ENCODE data around the gene TEX19. TPM values are rescaled to one million over a fixed set of nuclear protein-coding genes. Genes with fewer than 3 reads are reported as not detected.

Gene TEX19
- total RNA-seq, 2 experiments from 2014 or later, result not detected

DNA sequence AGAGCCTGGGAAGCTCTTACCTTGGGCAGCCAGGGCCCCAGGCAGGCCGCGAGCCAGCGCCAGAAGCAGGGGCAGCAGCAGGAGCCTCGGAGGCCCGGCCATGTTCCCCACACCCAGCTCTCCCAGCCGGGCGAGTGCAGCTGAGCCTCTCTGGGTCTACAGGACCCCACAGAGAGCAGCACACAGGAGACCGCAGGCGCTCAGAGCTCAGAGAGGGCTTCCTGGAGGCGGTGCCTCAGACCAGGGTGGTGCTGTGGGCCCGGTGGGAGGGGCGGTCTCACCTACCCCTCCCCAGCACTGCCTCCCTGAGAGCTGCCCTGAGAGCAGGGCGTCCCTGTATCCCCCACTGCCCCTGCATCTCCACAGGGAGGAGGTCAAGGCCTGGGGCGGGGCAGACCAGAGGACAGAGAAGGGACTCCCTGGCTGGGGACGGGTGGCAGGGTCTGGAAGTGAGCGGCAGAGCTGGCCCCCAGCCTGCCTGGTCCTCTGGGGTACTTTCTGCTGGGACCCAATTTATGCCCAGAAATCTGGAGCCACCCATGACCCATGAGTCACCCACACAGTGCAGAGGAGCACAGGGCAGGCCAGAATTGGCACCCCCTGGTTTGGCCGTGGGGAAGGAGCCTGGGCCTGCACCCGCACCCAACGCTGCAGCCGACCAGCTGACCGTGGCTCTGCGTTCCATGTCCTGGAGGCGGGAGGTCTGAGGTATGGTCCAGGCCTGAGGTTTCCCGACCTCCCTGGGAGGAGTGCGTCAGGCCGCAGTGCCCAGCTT is 41.5 kb upstream of the TEX19 start, which contains the start of gene CD7:
CD7 (minus strand) TSS at position 215 of the 775 bp plus-strand sequence; CDS start at position 102, 113 bp downstream.
- DNase-seq, result peak; percentile 79
- H3K4me1 Mint-ChIP-seq, result peaks cover 12% of the 10 kb centered on the region
- H3K36me3 Mint-ChIP-seq, result peaks cover 11% of the 10 kb centered on the region
- no peak within 1 kb of the TSS for H3K27ac Mint-ChIP-seq
- H3K4me3 Mint-ChIP-seq, result peak within 1 kb of the TSS; percentile 90
- peak; percentile 81 for ATAC-seq (ENCODE audit: low read depth)
- no peaks in the 10 kb centered on the region for H3K9me3 Mint-ChIP-seq
- no peaks in the 10 kb centered on the region for H3K27me3 Mint-ChIP-seq
- POLR2A ChIA-PET, result interaction anchor here (0.9 to 10.2 kb wide), 16 partner anchors 10 to 287 kb away, joined by 3 to 222 read pairs (median 5); partner anchors contain the start of genes CSNK1D and SLC16A3

DNA sequence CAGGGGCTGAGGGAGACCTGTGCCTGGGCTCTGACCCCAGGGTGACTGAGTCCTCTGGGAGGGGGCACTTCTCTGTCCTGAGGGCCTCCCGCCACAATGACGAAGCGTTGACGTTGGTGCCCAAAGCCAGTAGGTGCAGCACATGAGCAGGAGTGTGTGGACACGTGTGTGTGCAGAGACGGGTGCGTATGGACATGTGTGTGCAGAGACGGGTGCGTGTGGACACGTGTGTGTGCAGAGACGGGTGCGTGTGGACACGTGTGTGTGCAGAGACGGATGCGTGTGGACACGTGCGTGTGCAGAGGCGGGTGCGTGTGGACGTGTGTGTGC is 40.9 kb upstream of the TEX19 start:
- peak; percentile 39 for DNase-seq
- POLR2A ChIA-PET, result interaction anchor here (1.0 to 10.2 kb wide), 7 partner anchors 18 to 139 kb away, joined by 3 to 222 read pairs (median 7); partner anchors contain the start of genes CSNK1D and SLC16A3
- Mint-ChIP-seq H3K4me1 (peaks cover 12% of the 10 kb centered on the region), H3K27ac (no peak overlapping the region), H3K4me3 (no peak overlapping the region), H3K27me3 (no peaks in the 10 kb centered on the region), H3K36me3 (peaks cover 11% of the 10 kb centered on the region), H3K9me3 (no peaks in the 10 kb centered on the region)
- no peak for ATAC-seq (ENCODE audit: low read depth)

DNA sequence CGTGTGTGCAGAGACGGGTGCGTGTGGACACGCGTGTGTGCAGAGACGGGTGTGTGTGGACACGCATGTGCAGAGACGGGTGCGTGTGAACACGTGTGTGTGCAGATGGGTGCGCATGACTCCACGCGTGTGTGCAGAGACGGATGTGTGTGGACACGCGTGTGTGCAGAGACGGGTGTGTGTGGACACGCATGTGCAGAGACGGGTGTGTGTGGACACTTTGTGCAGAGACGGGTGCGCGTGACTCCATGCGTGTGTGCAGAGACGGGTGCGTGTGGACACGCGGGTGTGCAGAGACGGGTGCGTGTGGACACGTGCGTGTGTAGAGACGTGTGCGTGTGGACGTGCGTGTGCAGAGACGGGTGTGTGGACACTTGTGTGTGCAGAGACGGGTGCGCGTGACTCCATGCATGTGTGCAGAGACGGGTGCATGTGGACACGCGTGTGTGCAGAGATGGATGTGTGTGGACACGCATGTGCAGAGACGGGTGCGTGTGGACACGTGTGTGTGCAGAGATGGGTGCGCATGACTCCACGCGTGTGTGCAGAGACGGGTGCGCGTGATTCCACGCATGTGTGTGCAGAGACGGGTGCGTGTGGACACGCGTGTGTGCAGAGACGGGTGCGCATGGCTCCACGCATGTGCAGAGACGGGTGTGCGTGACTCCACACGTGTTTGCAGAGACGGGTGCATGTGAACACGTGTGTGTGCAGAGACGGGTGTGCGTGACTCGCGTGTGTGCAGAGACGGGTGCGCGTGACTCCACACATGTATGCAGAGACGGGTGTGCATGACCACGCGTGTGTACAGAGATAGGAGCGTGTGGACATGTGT is 40.1 kb upstream of the TEX19 start:
- Mint-ChIP-seq H3K4me3 (no peak overlapping the region), H3K27ac (no peak overlapping the region), H3K27me3 (no peaks in the 10 kb centered on the region), H3K4me1 (peaks cover 12% of the 10 kb centered on the region), H3K36me3 (peaks cover 8% of the 10 kb centered on the region), H3K9me3 (no peaks in the 10 kb centered on the region)
- ATAC-seq (ENCODE audit: low read depth) (no peak), DNase-seq (no peak)
- POLR2A ChIA-PET, result no interaction called here

DNA sequence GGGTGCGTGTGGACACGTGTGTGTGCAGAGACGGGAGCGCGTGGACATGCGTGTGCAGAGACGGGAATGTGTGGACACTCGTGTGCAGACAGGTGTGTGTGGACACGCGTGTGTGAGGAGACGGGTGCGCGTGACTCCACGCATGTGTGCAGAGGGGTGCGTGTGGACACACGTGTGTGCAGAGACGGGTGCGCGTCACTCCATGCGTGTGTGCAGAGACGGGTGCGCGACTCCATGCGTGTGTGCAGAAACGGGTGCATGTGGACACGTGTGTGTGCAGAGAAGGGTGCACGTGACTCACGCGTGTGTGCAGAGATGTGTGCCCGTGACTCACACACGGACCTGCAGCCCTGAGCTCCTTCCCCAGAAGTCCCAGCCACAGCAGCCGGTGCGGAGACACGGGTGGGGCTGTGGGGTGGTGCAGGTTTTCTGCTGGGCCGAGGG is 39.4 kb upstream of the TEX19 start:
- DNase-seq (no peak), ATAC-seq (ENCODE audit: low read depth) (no peak)
- Mint-ChIP-seq H3K27ac (no peak overlapping the region), H3K9me3 (no peaks in the 10 kb centered on the region), H3K27me3 (no peaks in the 10 kb centered on the region), H3K4me3 (no peak overlapping the region), H3K36me3 (peaks cover 5% of the 10 kb centered on the region), H3K4me1 (peaks cover 11% of the 10 kb centered on the region)
- POLR2A ChIA-PET, result no interaction called here

DNA sequence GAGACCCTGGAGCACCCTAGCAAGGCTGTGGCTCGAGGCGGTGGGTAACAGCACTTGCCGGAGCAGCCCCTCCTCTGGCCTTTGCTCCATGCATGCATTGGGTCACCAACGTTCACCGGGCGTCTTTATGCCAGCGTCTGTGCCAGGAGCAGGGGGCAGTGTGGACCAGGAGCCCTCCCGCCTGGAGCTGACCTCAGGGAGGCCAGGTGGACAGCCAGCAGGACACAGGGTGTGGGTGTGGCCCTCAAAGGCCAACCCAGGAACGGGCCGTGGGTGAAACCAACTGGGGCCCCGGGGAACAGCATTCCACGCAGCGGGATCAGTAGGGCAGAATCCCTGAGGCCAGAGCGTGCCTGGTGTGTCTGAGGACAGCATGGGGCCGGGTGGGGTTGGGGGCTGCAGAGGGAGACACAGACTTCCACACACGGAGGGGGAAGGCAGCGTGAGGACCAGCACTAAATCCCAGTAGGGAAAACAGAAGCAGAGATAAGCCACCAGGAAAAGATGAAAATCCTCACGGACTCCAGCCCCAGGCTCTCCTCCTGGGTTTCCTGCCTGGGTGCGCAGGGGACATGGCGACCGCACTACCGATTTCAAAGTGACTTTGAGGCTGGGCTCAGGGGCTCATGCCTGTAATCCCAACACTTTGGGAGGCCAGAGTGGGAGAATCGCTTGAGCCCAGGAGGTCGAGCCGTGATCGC is 38.8 kb upstream of the TEX19 start:
- Mint-ChIP-seq H3K4me3 (no peak overlapping the region), H3K9me3 (no peaks in the 10 kb centered on the region), H3K27me3 (no peaks in the 10 kb centered on the region), H3K27ac (no peak overlapping the region), H3K36me3 (peaks cover 5% of the 10 kb centered on the region), H3K4me1 (peaks cover 9% of the 10 kb centered on the region)
- POLR2A ChIA-PET, result interaction anchor here (0.7 kb wide), 1 partner anchor 22 kb away, joined by 3 read pairs; no protein-coding TSS in a partner anchor
- DNase-seq (no peak), ATAC-seq (ENCODE audit: low read depth) (no peak)

DNA sequence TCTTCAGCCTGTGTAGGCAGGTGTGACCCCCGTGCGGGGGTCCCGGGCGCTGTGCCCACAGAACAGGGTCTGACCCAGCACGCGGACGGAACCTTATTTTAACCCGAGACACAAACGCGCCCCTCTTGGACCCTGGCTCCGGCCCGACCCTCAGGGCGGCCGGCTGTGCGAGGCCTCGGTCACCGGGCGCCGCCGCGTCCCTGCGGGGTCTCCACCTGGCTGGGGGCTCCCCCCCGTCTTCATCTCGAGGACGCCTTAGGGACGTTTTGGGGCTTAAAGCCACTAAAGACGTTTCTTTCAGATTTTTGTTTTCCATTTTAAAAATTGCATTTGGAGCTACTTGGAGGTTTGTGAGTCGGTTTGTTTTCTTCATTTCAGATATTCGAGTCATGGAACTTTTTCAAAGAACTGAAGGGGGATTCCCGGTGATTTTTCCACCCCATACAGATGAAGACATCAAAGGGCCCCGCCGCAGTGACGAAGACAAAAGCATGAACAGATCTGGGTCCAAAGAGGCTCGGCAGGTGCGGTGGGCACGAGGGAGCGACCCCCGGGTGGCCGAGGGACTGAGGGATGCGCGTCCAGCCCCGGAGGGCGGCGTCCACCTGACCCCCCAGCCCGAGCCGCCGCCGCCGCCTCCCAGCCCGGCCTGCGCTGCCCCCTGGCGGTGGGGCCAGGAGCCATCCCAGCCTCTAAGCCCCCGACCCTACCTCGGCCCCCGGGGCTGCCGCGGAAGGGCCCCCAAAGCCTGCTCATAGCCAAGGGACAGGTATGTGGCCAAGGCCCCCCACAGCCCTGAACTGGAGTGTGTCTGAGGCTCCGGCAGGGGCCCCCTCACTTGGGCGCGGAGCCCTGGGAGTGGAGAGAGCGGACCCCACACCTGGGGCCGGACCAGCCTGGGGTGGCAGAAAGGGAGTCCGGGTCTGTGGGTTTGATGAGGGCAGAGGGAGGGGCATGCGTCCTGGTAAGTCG is 37.8 kb upstream of the TEX19 start:
- POLR2A ChIA-PET, result interaction anchor here (0.7 to 2.3 kb wide), 3 partner anchors 18 to 24 kb away, joined by 3 to 5 read pairs (median 5); no protein-coding TSS in a partner anchor
- DNase-seq (peak; percentile 87), ATAC-seq (ENCODE audit: low read depth) (peak; percentile 6)
- peak overlapping the region; percentile 73 for H3K4me3 Mint-ChIP-seq
- H3K4me1 Mint-ChIP-seq, result peaks cover 6% of the 10 kb centered on the region
- H3K27ac Mint-ChIP-seq, result peak overlapping the region; percentile 81
- H3K27me3 Mint-ChIP-seq, result no peaks in the 10 kb centered on the region
- H3K9me3 Mint-ChIP-seq, result no peaks in the 10 kb centered on the region
- H3K36me3 Mint-ChIP-seq, result no peaks in the 10 kb centered on the region

DNA sequence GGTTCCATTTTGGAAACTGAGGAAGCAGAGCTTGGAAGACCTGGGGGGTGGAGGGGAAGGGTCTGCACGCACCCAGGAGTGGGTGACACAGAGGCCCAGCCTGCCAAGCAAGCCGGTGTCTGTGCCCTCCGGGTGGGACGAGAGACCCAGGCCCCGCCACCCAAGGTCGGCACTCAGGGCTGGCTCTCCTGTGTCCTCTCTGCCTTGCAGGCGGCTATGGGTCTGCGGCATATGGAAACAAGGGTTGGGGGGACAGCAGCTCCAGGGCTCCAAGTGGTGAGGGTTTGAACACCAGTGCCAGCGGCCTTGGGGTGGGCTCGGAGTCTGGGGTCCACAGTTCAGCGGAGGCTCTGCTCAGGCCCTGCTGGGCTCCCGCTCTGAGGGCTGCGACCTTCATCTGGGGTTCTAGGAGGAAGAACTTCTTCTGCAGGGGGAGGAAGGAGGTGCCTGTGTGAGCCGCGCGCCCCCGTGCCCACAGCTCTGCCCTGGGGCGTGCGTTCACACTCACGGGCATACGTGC is 37.0 kb upstream of the TEX19 start:
- no peaks in the 10 kb centered on the region for H3K27me3 Mint-ChIP-seq
- H3K36me3 Mint-ChIP-seq, result no peaks in the 10 kb centered on the region
- no peak for DNase-seq
- H3K9me3 Mint-ChIP-seq, result no peaks in the 10 kb centered on the region
- no peak overlapping the region for H3K4me3 Mint-ChIP-seq
- peaks cover 6% of the 10 kb centered on the region for H3K4me1 Mint-ChIP-seq
- peak overlapping the region; percentile 21 for H3K27ac Mint-ChIP-seq
- POLR2A ChIA-PET, result interaction anchor here (1.1 to 2.3 kb wide), 2 partner anchors 19 to 24 kb away, joined by 5 read pairs; no protein-coding TSS in a partner anchor
- no peak for ATAC-seq (ENCODE audit: low read depth)

DNA sequence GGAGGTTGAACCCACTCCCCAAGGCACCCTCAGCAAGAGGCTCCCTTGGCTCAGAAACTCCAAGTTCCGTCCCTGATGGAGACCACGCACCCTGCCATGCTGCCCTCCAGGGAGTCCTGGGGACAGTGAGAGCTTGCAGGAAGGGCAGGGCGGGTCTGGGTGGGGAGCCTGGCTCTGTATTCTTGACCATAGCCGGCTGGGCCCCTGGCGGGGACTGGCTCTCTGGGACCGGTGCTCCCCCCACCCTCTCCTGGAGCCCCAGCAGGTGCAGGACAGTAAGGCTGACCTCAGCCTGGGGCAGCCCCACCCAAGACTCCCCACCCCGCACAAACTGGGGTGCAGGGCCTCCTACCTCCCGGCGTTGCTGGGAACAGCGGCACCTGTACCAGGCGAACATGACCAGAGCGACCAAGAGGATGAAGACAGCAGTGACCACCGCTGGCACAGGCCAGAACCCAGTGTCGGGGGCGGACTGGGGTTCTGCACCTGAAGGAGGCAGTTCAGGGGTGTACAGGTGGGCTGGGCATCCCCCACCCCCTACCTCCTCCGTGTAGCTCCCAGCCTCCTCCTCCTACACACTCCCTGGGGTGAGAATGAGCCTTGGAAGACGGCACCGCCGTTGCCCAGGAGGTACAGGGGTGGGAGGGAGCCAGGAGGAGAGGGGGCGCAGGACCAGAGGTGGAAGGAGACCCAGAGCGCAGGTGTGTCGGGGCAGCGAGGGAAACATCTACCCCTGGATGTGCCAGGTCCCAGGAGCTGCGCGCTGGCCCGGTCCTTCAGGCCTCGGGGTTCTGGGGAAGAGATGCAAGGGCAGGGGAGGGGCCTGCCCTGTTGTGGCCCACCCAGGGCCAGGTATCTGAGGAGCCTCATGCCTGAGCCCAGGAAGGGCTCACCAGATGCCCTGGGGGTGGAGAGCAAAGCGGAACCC is 36.3 kb upstream of the TEX19 start:
- ATAC-seq (ENCODE audit: low read depth), result no peak
- H3K27ac Mint-ChIP-seq, result no peak overlapping the region

DNA sequence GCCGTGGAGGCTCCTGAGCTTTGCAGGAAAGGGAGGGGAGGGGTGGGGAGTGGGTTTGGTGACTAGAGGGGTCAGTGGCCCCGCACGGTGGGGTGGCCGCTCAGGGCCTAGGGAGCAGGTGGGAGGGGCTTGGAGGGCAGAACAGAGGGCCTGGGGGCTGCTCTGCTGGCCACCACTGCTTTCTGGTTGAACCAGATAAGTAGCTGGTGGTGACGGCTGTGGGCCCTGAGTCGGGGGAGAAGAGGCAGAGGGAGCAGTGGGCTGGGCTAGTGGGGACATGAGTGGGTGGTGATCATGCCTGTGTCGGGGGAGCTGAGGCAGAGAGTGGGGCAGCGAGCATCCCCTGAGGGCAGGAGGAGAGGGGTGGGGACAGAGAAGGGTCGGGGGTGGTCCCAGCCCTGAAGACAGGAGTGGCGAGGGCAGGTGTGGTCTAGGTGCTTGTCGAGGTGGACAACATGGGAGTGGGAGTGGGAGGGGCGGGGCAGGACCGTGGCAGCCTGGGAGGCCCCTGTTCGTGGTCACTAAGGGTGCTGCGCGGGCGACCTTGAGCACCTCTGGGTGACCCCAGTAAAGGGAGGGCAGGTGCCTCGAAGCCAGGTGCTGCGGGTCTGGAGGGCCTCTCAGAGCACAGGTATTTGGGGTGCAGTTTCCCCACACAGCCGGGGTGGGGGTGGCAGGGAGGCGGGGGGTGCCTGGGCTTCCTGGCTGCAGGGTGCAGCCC is 35.4 kb upstream of the TEX19 start:
- Mint-ChIP-seq H3K36me3 (no peaks in the 10 kb centered on the region), H3K4me1 (peaks cover 6% of the 10 kb centered on the region), H3K27ac (no peak overlapping the region), H3K9me3 (no peaks in the 10 kb centered on the region), H3K4me3 (no peak overlapping the region), H3K27me3 (no peaks in the 10 kb centered on the region)
- no peak for ATAC-seq (ENCODE audit: low read depth)
- POLR2A ChIA-PET, result interaction anchor here (2.3 kb wide), 1 partner anchor 26 kb away, joined by 5 read pairs; no protein-coding TSS in a partner anchor
- DNase-seq, result no peak

More for the DNA sequence above, 36.3 kb upstream of the TEX19 start:
- POLR2A ChIA-PET, result interaction anchor here (2.3 kb wide), 1 partner anchor 25 kb away, joined by 5 read pairs; no protein-coding TSS in a partner anchor
- Mint-ChIP-seq H3K36me3 (no peaks in the 10 kb centered on the region), H3K9me3 (no peaks in the 10 kb centered on the region), H3K4me1 (peaks cover 6% of the 10 kb centered on the region), H3K4me3 (no peak overlapping the region), H3K27me3 (no peaks in the 10 kb centered on the region)
- DNase-seq, result no peak

DNA sequence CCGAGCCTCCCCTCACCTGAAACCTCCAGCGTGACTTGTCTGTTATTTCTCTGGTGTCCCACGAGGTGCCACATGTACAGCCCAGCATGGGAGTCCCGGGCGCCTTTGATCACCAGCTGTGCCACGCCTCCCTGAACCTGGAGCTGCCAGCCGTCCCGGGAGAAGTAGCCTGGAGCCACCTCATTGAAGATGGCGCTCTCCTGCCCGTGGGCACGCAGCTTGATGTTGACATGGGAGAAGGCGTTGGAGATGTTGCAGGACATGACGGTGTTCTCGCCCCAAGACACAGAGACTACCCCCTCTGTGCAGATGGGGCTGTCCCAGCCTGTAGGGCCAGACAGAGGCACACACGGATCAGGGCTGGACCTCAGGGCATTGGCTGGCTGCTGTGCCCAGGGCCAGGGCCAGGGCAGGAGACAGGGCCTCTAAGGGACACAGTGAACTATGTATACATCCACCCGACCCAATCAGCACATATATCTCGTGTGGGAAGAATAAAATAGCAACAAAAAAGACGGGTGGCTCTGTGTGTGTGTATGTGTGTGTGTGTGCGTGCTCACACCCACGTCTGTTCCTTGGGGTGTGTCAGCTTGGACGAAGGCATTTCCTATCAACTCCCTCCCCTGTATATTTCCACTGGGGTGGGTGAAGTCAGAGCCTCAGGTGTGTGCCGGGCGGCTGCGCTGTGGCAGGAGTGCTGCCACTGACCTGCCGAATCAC is 34.3 kb upstream of the TEX19 start:
- Mint-ChIP-seq H3K9me3 (no peaks in the 10 kb centered on the region), H3K4me1 (peaks cover 6% of the 10 kb centered on the region), H3K36me3 (no peaks in the 10 kb centered on the region), H3K27me3 (no peaks in the 10 kb centered on the region), H3K4me3 (no peak overlapping the region), H3K27ac (no peak overlapping the region)
- no peak for DNase-seq
- POLR2A ChIA-PET, result interaction anchor here (0.6 to 1.0 kb wide), 2 partner anchors 9 to 11 kb away, joined by 3 to 6 read pairs; partner anchors contain the start of gene SECTM1
- no peak for ATAC-seq (ENCODE audit: low read depth)

Data from activated naive CD8-positive, alpha-beta T cell treated with anti-CD3 and anti-CD28 coated beads, Interleukin-2, amount 10 ng/mL, durations not matched to agents 7 days and 5 days (primary cell).